ENCODE measurements around the gene NTN5. TPM values are rescaled to one million over a fixed set of nuclear protein-coding genes. Genes with fewer than 3 reads are reported as not detected.
"Not testable (repeated sequence)": the region's sequence is repeated elsewhere in the genome, so short reads cannot be mapped to it uniquely, and the experiment has no call there.

NTN5 gene
- polyA plus RNA-seq, 1 experiment: 0.10 TPM

GRCh38 chr19:48660852-48661710, 11.7 kb downstream of the NTN5 start:
- ChIA-PET POLR2A (no interaction called here), CTCF (interaction anchor here (1.0 kb wide), 1 partner anchor 15 kb away, joined by 3 read pairs; no protein-coding TSS in a partner anchor)
- no peak for TF ChIP-seq CTCF (IDR thresholded peaks at IDR 0.05; ENCODE audit: low read depth, low read length)
- H3K4me3 ChIP-seq (ENCODE audit: low read depth, low read length): no peak overlapping the region
- no peaks in the 10 kb centered on the region for H3K27me3 ChIP-seq (ENCODE audit: control insufficient read depth, insufficient read depth, low read length)
- no peak overlapping the region for H3K27ac ChIP-seq (ENCODE audit: low read depth, low read length)
- no peaks in the 10 kb centered on the region for H3K9me3 ChIP-seq (ENCODE audit: control insufficient read depth, insufficient read depth, low read length)
- no peak for DNase-seq (ENCODE audit: low read depth, low spot score)

DNA sequence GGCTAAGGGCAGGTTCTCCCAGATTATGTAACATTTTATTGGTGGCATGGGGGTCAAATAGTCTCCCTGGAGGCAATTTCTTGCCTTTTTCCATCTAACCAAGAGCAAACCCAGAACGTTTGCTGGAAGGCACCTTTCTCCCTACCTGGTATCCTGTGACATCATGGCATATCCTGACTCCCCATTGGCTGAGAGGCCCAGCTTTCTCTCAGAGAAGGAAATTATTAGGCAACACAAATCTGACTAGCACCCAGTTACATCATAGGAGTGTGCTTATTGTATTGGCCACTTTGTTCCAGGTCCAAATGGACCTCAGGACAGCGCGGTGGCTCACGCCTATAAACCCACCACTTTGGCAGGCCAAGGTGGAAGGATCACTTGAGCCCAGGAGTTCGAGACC, 13.0 kb downstream of the NTN5 start:
- ChIA-PET POLR2A (no interaction called here), CTCF (no interaction called here)
- H3K27ac ChIP-seq (ENCODE audit: low read depth, low read length): no peak overlapping the region
- no peak overlapping the region for H3K4me3 ChIP-seq (ENCODE audit: low read depth, low read length)
- no peak for TF ChIP-seq CTCF (IDR thresholded peaks at IDR 0.05; ENCODE audit: low read depth, low read length)
- H3K27me3 ChIP-seq (ENCODE audit: control insufficient read depth, insufficient read depth, low read length): no peaks in the 10 kb centered on the region
- DNase-seq (ENCODE audit: low read depth, low spot score): no peak
- H3K9me3 ChIP-seq (ENCODE audit: control insufficient read depth, insufficient read depth, low read length): no peaks in the 10 kb centered on the region

DNA sequence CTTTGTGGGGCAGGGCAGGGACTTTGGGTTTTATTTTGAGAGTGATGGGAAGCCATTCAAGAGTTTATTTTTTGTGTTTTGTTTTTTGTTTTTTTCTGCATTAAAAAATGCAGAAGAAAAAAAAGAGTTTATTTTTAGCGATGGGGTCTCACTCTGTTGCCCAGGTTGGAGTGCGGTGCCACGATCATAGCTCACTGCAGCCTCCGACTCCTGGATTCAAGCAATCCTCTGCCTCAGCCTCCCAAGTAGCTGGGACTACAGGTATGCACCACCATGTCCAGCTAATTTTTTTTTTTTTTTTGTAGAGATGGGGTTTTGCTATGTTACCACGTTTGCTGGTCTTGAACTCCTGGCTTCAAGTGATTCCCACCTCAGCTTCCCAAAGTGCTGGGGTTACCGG, 14.3 kb downstream of the NTN5 start:
- POLR2A ChIA-PET: interaction anchor here (0.6 kb wide), 1 partner anchor 101 kb away, joined by 3 read pairs; no protein-coding TSS in a partner anchor
- no peaks in the 10 kb centered on the region for H3K9me3 ChIP-seq (ENCODE audit: control insufficient read depth, insufficient read depth, low read length)

GRCh38 chr19:48657828-48658227, 15.0 kb downstream of the NTN5 start:
- ChIA-PET CTCF (interaction anchor here (2.2 to 2.4 kb wide), 2 partner anchors 12 to 17 kb away, joined by 5 to 7 read pairs; partner anchors contain the start of gene CA11), POLR2A (interaction anchor here (0.6 to 1.1 kb wide), 2 partner anchors 21 to 39 kb away, joined by 3 to 5 read pairs; partner anchors contain the start of genes RPL18 and SPHK2)
- H3K4me3 ChIP-seq (ENCODE audit: low read depth, low read length); H3K27ac ChIP-seq (ENCODE audit: low read depth, low read length); H3K27me3 ChIP-seq (ENCODE audit: control insufficient read depth, insufficient read depth, low read length); DNase-seq (ENCODE audit: low read depth, low spot score); H3K9me3 ChIP-seq (ENCODE audit: control insufficient read depth, insufficient read depth, low read length): not testable (repeated sequence)

More for the DNA sequence above, 14.3 kb downstream of the NTN5 start:
- H3K27ac ChIP-seq (ENCODE audit: low read depth, low read length): no peak overlapping the region
- no peak overlapping the region for H3K4me3 ChIP-seq (ENCODE audit: low read depth, low read length)
- no peak for DNase-seq (ENCODE audit: low read depth, low spot score)
- H3K27me3 ChIP-seq (ENCODE audit: control insufficient read depth, insufficient read depth, low read length): no peaks in the 10 kb centered on the region
- CTCF ChIA-PET: interaction anchor here (2.2 kb wide), 1 partner anchor 17 kb away, joined by 5 read pairs; no protein-coding TSS in a partner anchor
- TF ChIP-seq CTCF (IDR thresholded peaks at IDR 0.05; ENCODE audit: low read depth, low read length): no peak

- no peak overlapping the region for H3K4me3 ChIP-seq (ENCODE audit: low read depth, low read length)
- peak overlapping the region; percentile 62 for H3K27ac ChIP-seq (ENCODE audit: low read depth, low read length)
- TF ChIP-seq CTCF (IDR thresholded peaks at IDR 0.05; ENCODE audit: low read depth, low read length): no peak
- DNase-seq (ENCODE audit: low read depth, low spot score): peak; percentile 83
- H3K27me3 ChIP-seq (ENCODE audit: control insufficient read depth, insufficient read depth, low read length): no peaks in the 10 kb centered on the region
- ChIA-PET CTCF (interaction anchor here (2.2 to 2.4 kb wide), 2 partner anchors 11 to 18 kb away, joined by 5 to 7 read pairs; partner anchors contain the start of gene CA11), POLR2A (interaction anchor here (0.6 to 1.1 kb wide), 4 partner anchors 20 to 108 kb away, joined by 3 to 12 read pairs (median 4); partner anchors contain the start of genes RPL18 and SPHK2)
- no peaks in the 10 kb centered on the region for H3K9me3 ChIP-seq (ENCODE audit: control insufficient read depth, insufficient read depth, low read length)
Measured at GRCh38 chr19:48656840-48657474, 15.9 kb downstream of the NTN5 start.

All from AG04450 (cell line).